ENCODE measurements around the gene SPTBN1.

SPTBN1 gene

DNA sequence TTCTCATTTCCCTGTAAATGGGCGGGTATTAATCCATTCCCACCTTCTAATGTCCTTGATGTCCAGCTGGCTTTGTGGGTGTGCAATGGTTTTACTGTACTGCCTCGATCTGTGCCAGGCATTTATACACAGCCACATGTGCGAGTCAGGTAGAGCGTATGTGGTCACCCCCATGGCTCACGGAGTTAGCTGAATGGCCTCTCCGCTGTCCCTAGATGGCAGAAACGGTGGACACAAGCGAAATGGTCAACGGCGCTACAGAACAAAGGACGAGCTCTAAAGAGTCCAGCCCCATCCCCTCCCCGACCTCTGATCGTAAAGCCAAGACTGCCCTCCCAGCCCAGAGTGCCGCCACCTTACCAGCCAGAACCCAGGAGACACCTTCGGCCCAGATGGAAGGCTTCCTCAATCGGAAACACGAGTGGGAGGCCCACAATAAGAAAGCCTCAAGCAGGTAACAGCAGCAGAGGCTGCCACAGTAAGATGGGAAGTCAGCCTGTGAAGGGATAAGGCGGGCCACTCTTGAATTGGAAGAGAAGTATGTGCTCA, 208.2 kb downstream of the SPTBN1 start:
- no peak for DNase-seq

DNA sequence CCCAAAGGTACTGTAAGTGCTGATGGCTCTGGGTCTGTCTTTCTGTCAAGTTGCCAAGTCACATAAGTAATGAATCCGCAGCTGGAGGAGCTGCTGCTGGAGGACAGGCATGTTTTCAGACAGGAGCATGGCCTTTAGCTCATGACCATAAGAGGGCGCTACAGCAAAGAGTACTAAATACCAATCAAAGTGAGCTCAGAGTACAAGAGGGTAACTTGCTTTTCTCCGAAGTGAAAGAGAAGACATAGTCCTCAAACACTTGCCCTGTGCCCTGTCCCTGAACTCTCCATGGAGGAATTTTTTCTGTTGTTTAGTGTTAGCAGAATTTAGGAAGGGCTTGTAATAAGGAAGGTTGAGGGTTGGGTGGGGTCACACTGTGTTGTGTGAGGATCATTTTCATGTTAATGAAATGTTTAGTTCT, 209.3 kb downstream of the SPTBN1 start:
- DNase-seq = peak; percentile 14

DNA sequence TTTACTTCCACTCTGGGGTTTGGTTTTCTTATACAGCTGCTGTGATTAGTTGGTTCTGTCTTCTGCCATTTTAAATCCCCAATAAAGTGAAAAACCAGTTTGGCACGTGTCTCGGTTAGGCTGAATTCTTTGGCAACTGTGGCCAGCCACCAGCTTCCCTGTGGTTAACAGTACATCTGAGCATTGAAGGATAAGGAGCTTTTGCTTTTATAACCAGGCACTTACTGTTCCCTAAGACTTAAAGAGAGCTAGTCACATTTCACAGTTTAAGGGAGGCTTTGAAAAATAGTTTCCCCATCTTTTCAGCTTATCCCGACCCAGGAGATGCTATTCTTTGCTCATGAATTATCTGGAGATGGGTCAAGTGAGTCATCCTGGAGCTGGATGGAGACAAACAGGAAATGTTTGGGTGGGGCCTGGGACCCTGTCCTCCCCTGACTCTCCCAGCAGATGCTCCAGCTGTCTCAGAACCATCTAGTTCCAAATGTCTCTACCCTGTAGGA, 210.1 kb downstream of the SPTBN1 start:
- no peak for DNase-seq

DNA sequence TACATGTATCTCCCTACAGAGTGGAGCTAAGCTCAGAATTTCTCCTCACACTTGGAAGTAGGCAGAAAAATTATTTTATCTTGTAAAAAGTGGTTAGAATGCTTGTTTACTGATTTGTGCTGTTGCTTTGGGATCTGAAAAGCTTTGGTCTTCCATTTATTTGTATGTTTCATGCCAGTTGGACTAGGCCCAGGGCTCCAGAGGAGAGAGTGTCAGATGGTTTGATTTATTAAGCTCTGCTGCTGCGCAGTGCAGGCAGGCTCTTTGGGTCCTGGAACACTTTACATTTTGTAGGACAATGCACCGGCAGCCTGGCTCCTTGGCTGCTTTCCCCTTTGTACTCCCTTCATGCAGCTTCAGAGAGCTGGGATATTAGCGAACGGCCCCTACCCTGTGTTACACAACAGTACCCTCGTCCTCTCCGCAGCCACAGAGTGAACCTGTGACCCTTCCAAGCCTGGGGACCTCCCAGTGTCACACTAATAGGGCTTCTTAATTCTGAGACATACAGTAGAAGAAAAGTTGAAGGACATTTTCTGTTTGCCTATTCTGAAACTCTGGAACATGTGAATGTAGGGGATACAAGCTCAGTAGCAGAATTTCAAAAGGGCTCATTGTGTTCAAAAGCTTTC, 210.6 kb downstream of the SPTBN1 start:
- no peak for DNase-seq

DNA sequence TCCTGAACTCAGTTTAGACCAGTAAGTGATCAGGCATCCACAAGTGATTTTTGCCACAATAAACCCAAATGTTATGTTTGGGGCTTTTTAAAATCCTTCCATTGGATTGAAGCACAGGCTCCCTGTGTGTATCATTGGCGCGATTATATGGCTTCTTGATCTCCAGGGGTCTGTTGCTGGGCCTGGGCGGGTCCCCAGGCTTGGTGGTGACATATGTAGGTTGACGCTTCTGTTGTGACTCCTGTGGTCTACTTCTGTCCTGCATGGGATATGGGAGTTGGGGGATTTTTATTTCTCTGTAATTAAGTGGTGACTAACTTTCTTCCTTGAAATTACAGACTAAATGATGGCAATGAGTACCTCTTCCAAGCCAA, 211.1 kb downstream of the SPTBN1 start:
- no peak for DNase-seq

DNA sequence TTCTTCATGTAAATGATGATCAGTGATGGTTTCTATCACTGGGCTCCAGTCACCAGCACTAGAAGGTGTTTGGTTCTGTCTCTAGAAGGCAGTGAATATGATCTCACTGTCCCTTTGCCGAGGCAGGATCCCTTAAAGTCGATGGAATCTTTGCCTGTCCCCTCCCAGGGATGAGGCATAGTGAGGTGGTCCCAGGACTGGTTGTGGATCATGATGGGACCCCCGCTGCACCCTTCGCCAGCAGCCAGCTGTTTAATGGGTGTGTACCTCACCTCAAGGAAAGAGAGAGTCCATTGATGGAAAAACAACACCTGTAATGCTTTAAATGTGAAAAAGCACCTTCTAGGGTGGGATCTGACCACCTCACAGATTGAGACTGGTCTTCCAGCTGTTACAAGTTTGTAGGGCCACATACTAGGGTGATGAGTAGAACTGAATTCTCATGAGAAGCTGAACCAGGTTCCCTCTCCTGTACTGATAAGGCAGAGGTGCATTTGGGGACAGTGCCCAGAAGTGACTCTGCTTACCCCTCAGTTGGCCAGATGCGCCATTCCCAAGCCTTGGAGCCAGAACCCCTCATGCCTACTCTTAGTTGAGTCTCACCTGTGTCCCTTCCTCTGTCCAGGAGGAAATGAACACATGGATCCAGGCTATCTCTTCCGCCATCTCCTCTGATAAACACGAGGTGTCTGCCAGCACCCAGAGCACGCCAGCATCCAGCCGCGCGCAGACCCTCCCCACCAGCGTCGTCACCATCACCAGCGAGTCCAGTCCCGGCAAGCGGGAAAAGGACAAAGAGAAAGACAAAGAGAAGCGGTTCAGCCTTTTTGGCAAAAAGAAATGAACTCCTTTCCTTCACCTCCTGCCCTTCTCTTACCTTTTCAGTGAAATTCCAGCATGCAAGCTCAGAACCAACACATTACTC, 211.9 kb downstream of the SPTBN1 start:
- no peak for DNase-seq

DNA sequence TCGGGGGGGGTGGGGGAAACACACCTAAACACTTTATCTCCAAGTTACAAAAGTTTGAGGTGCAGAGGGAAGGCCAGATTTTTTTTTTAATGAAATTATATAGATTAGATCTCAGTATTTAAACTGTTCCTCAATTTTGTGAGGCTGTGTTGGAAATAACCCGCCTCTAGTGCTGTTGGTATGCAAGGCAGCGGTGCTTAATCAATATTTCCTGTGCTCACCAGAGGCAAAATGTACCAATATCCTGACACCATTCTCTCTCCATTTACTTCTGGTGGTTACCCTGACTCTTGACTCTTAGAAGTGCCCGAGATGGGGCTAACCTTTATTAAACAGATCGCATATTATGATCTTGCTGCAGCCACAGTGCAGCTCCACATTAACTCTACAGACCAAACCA, 212.6 kb downstream of the SPTBN1 start:
- no peak for DNase-seq

DNA sequence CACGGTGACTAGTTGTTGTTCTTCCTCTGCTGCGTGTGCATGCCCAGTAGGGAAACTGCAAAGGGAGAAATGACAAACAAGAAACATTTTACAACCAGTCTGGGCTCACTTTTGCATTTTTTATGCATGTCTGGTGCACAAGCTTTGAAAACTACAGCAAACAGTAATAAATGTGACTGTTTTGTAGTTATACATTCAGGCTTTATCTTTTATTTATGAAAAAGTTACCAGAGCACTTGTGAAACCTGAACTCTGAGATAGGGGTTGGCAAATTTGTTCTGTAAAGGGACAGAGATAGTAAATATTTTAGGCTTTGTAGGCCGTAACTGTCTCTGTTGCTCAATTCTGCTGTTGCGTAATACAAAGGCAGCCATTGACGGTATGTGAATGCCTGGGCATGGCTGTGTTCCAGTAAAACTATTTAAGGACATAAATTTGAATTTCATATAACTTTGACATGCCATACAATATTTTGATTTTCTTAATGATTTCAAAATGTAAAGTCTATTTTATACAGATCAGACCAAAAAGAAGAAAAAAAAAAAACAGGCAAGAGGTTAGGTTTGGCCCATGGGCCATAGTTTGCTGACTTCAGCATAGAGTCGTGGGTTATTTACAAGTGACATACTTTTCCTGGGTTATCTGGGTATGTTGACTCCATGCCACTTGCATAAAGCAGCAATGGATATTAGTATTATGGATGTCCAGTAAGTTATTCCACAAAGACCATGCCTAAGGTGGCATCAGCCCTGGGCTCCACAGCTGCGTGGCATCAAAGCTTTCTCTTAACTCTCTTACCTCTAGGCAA, 213.8 kb downstream of the SPTBN1 start:
- DNase-seq = no peak

DNA sequence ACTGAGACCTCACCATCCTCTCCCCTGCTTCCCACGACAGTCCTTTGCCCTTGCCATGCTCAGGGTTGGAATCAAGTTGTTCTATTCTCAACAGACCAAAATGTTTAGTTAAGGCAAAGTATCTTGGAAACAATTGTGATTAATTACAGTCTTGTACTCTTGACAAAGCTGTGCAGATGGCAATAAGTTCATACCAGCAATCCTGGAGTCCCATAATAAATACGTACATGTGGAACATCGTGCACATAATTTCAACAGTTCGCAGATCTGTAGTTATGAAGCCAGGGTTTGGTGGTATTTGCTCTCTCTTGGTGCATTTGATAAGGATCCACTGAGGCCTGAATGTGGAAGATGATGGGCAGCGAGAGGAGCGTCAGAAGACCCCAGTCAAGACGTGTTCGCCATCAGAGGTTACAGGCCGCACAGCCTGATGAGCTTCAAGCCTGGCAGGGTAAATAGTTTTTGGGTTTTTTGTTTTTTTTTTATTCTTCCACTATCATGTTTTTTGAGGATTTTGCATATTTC, 214.4 kb downstream of the SPTBN1 start:
- DNase-seq = no peak

DNA sequence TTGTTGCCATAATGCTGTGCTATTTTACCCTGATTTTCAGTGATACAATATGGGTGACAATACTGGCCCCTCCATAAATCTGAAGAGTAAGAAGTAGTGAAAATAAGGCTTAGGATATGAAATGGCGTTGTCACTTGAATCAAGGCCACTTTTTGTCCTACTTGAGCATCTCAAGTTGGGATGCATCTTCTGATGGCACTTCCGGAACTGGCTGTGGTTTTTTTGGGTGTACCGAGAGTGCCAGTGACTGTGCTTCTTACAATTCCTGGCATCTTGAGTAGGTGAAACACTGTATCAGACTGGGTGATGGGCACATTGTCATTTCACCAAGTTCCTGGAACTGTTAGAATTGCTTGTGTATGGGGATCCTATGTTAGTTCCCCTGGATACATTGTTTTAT, 214.9 kb downstream of the SPTBN1 start:
- DNase-seq = no peak

DNA sequence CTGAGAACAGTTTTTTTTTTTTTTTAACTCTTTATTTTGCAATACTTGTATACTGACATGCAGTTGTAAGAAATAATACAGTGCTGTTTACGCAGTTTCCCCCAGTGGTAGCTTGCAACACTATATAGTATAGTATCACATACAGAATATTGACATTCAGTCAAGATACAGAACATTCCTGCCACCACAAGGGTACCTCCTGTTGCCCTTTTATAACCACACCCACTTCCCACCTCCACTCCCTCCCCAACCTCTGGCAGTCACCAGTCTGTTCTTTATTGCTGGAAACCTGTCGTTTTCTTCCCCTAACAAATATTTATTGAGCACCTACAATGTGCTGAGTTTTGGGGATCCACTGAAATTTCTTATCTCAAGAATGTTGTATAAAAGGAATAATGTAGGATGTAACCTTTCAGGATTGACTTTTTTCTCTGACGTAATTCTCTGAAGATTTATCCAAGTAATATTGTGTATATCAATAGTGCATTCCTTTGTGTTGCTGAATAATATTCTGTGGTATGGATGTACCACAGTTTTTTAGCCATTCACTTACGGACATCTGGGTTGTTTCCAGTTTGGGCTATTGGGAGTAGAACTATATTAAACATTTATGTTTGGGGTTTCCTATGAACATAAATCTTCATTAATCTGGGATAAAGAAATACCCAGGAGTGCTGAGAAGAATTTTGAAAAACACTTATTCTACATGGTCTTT, 215.9 kb downstream of the SPTBN1 start:
- DNase-seq = no peak

DNA sequence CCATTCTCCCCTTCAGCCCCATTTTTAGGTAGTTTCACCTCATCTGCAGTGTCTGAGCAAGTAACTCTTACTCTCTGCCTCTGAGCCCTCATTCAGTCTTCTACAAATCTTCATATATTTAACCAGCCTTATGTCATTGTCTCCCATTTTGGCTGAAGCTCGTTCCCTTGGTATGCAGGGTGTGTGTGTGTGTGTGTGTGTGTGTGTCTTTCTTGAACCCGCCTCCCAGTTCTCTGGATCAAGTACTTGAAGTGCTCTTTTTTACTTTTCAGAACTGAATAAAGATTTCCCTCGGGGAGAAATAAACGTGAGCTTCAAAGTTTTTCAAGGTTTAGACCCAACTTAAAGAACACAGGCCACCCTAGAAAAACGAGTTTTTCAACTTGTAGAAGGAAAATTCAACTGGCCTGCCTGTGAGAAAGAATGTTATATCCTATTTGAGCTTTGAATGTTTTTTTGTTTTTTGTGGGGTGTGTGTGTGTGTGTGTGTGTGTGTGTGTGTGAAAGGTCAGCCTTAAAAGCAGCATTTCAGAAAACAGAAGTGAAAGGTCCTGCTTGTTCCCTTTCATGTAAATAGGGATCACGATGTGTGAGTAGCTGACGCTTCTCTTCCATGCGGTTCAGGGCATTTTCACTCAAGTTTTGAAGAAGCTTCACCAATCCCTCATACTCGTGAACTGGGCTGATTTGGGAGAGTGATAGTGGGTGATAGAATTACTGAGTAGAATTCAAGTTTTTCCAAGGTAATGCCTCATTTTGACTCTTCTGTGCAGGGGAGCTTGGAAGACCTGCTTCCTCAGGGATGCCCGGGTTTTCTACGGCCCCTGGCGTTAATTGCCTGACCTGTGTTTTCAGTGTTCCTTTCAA, 216.7 kb downstream of the SPTBN1 start:
- DNase-seq = no peak

DNA sequence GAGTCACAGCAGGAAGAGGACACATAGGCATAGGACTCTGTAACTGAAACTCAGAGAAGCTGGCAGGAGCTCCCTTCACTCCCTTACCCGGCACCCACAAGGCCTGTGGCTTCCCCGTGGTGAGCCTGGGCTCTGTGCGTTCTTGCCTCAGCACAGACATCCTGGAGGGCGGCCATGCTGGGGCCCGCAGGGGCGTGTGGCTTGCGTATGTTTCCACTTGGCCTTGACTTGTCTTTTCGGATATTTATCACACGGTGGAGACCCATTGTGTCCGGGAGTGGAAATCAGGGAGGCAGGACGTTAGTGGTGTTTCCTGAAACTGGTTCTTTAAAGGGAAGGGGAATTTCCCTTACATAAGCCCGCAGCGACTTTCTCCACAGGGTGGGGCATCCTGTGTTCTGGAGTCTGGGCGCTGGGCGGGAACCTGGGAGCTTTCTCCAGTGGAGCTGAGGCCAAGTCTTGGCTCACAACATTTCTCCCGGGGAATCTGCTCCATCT, 217.4 kb downstream of the SPTBN1 start:
- DNase-seq = no peak

DNA sequence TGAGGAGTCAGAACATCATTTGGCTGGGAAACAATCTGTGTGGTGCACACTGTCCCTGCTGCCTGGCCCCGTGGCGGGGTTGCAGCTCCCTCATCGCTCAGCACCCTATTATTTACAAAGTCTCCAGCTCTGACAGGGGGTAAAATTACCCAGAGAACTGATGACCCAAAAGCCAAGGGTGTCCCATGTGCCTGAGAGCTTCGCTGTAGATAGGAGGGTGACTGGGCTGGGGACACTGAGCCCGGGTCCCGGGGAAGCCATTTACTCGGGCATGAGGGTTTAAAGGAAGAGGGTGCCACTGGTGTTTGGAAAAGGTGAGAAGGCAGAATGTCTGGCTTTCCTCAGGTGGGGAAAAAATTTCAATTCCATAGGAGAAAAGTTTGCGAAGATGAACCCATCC, 219.2 kb downstream of the SPTBN1 start:
- no peak for DNase-seq

DNA sequence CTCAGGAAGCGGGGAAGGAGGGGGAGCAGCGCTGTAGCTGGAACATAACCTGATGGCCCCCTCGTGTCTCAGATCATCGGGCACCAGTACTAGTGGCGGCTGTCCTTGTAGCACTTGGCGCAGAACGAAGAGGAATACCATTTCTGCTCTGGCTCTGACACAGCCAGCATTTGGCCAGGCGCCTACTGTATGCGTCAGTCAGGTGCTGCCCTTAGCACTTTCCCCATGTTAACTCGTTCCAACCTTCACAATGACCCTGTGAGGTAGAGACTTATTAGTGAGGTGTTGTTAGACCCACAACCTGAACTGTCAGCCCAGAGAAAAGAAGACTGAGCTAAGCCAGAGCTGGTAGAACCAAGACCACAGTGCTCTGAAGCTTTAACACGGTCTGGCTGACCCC, 219.6 kb downstream of the SPTBN1 start:
- DNase-seq = no peak

DNA sequence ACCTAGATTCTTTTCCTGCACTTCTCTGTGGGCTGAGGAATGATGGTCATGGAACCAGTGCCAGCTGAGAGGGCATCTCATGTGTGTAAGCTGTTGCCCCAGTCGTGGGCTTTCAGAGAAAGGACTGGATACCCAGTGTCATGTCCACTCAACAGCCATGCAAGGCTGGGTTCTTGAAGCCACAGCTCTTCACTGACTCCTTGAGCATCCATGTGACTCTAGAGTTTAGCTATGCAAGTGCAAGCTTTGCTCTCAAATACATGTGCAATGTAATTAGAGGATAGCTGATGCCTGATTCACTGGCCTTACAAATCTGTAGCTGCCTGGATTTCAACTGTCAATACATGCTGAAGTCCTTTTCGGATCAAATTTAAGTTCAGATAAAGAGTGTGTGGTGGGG, 220.5 kb downstream of the SPTBN1 start:
- DNase-seq = no peak

DNA sequence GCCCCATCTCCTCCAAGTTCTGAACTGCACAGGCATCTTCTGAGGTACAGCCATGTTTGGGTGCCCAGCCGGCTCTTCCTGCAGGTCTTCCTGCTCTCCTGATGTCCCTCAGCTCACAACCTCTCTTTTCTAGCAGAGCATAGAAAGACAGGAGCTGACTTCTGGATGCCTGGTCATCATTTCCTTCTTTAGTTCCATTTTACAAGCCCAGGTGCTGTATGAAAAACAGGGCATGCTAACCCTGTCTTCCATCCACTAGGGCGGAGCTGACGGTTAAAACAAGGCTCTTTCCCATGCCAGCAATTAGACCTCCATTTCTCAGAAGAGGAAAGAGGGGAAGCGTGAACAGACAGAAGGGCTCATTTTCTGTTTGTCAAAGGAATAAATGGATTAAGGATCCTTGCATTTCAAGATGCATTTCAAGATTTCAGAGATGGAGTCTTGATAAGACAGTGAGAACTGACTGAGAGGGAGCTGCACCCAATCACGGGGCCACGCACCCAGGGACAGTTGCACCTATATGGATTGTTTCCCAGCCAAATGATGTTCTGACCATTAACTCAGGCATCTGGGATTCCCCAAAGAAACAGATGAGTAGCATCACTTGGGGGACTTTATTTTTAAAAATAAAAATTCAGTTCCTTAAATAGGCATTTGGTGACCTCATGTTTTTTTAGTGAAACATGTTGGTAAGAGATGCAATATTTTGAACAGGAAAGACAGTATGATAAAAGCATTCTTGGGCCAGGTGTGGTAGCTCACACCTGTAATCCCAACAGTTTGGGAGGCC, 221.5 kb downstream of the SPTBN1 start:
- DNase-seq = no peak

DNA sequence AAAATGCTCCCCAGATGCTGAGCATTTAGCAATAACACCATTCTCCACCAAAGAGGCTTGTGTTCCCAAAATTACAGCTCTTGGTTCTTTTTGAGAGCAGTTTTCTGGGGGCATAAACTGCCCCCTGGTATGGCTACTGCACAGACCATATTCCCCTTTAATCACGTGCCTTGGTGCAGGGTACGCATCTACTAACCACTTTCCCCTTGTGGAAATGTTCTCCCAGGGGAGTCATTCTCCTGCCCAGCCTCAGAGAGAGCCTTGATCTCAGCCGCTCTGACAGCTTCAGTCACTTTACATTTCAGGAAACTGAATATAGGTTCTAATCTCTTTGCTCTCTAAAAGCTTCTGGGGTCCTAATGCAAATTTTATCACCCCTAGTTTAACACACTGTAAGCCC, 222.6 kb downstream of the SPTBN1 start:
- DNase-seq = peak; percentile 6

DNA sequence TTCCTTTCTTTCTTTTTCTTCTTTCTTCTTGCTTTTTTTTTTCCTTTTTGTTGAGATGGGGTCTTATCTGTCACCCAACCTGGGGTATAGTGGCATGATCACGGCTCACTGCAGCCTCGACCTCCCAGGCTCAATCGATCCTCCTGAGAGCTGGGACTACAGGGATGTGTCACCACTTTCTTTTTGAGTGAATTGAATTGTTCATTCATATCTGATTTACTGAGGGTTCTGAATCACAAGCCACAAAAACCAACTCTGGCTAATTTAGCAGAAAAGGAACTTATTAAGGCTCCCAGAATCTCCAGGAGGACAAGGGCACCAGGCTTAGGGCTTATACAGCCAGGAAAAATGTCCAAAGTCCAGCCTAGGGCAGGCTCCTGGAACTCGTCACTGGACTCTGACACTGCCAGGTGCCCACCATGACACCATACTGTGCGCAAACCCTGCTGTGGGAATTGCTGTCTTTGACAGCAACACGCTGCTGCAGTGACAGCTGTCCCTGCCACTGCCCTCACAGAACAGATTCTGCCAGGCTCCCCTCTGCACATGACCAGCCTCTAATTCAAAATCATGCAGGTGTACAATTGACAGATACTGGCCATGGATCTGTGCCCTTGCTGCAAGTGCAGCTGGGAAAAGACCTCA, 224.4 kb downstream of the SPTBN1 start:
- DNase-seq = no peak

DNA sequence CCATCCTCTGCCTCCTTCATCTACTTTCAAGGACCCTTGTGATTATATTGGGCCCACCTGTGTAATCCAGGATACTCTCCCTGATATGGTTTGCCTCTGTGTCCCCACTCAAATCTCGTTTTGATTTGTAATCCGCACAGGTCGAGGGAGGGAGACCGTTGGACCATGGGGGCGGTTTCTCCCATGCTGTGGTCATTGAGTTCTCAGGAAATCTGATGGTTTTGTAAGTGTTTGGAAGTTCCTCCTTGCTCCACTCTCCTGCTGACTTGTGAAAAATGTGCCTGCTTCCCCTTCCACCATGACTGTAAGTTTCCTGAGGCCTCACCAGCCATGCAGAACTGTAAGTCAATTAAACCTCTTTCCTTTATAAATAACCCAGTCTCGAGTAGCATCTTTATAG, 225.3 kb downstream of the SPTBN1 start:
- DNase-seq = no peak
